Measurements from ENCODE around the gene FGGY. TPM values are rescaled to one million over a fixed set of nuclear protein-coding genes. Genes with fewer than 3 reads are reported as not detected.

Gene FGGY
- total RNA-seq, 1 donor from 2014 or later, result 12.6 TPM

GRCh38 chr1:59309795-59310548, 13.1 kb downstream of the FGGY start:
- peaks cover 29% of the 10 kb centered on the region for H3K36me3 Mint-ChIP-seq
- no peaks in the 10 kb centered on the region for H3K27me3 Mint-ChIP-seq
- DNase-seq (ENCODE audit: extremely low spot score, unreplicated experiment), result no peak
- peaks cover 7% of the 10 kb centered on the region for H3K4me1 Mint-ChIP-seq (ENCODE audit: unreplicated experiment)
- no peak overlapping the region for H3K4me3 Mint-ChIP-seq
- H3K9me3 Mint-ChIP-seq, result peaks cover 13% of the 10 kb centered on the region
- TF ChIP-seq CTCF (conservative IDR thresholded peaks at IDR 0.05), result no peak
- no peak overlapping the region for H3K27ac Mint-ChIP-seq

GRCh38 chr1:59310549-59311250, 13.8 kb downstream of the FGGY start:
- H3K27ac Mint-ChIP-seq, result no peak overlapping the region

GRCh38 chr1:59314776-59315528, 18.1 kb downstream of the FGGY start:
- DNase-seq (ENCODE audit: extremely low spot score, unreplicated experiment), result no peak
- Mint-ChIP-seq H3K4me3 (no peak overlapping the region), H3K27me3 (no peaks in the 10 kb centered on the region), H3K9me3 (peaks cover 11% of the 10 kb centered on the region), H3K36me3 (peaks cover 12% of the 10 kb centered on the region), H3K27ac (no peak overlapping the region), H3K4me1 (ENCODE audit: unreplicated experiment) (peaks cover 41% of the 10 kb centered on the region)
- no peak for TF ChIP-seq CTCF (conservative IDR thresholded peaks at IDR 0.05)

More at GRCh38 chr1:59310549-59311250, 13.8 kb downstream of the FGGY start:
- Mint-ChIP-seq H3K27me3 (no peaks in the 10 kb centered on the region), H3K4me3 (no peak overlapping the region), H3K36me3 (peaks cover 27% of the 10 kb centered on the region), H3K9me3 (peaks cover 11% of the 10 kb centered on the region), H3K4me1 (ENCODE audit: unreplicated experiment) (peaks cover 14% of the 10 kb centered on the region)
- TF ChIP-seq CTCF (conservative IDR thresholded peaks at IDR 0.05), result no peak
- no peak for DNase-seq (ENCODE audit: extremely low spot score, unreplicated experiment)

- peaks cover 10% of the 10 kb centered on the region for H3K36me3 Mint-ChIP-seq
Measured at GRCh38 chr1:59315529-59316463, 18.9 kb downstream of the FGGY start.

More at GRCh38 chr1:59315529-59316463, 18.9 kb downstream of the FGGY start:
- Mint-ChIP-seq H3K9me3 (peaks cover 11% of the 10 kb centered on the region), H3K27ac (no peak overlapping the region), H3K4me1 (ENCODE audit: unreplicated experiment) (peaks cover 41% of the 10 kb centered on the region), H3K4me3 (no peak overlapping the region), H3K27me3 (no peaks in the 10 kb centered on the region)
- DNase-seq (ENCODE audit: extremely low spot score, unreplicated experiment), result no peak
- no peak for TF ChIP-seq CTCF (conservative IDR thresholded peaks at IDR 0.05)

Data from type B pancreatic cell (in vitro differentiated cells).